HPDE6-E6E7 (cell line): ENCODE measurements around the gene RPN2.

Experiments used
- DNase-seq: peaks from one replicate; pipeline ENCODE4 v3.0.0; 2011; ENCODE audit warnings: missing footprints; ENCODE audit errors: extremely low spot score

RPN2 gene

DNA sequence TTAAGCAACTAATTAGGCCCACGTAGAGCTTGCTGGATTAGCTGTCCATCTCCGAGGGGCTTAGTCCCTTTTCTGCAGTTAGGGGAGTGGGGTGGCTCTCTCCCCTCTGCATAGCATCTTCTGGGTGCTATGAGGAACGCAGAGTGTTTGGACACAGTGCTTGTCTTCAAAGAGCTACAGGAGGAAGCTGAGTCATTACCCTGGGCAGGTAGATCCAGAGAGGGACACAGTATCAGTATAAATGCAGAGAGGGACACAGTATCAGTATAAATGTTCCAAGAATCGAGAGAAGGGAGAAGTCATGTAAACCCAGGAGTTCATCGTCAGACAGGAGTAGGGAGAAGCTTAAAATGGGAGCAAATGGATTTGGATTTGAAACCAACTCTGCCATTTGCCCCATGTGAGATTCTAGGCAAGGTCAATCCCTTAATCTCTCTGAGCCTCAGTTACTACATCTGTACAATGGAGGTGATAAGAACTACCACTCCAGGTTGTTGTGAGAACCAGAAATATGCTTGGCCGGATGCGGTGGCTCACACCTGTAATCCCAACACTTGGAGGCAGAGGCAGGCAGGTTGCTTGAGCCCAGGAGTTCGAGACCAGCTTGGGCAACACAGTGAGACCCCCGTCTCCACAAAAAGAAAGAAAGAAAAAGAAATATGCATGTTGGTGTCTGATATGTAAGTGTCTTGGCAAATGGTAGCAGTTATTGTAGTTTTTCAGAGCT is 88.0 kb downstream of the RPN2 start:
- DNase-seq = no peak

DNA sequence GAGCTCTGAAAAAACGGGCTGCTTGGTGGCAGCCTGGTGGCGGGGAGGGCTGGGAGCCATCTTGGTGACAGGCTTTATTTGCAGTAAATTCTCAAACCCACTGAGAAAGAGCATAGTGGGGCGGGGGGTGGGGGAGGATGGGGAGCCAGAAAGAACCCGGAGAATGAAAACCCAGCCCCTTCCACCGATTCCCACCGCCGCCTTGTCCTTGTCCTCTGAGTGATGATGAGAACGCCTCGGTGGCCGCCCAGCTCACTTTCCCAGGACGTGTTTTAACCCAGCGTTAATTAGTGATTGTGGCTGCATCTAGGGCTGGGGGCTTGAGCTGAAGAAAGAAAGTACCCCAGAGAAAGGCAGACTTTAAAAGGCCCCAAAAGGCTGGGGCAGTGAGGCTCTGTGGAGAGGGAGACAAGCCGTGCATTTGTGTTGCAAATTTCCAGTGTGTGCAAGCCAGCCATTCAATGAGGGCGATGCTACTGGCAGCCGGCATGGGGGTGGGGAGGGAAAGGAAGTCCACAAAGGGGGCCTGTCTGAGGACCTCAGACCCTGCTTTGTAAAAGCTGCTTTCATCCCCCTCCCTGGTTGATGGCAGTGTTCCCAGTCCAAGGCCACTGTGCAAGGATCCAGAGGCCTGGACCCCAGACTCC is 88.7 kb downstream of the RPN2 start:
- no peak for DNase-seq

DNA sequence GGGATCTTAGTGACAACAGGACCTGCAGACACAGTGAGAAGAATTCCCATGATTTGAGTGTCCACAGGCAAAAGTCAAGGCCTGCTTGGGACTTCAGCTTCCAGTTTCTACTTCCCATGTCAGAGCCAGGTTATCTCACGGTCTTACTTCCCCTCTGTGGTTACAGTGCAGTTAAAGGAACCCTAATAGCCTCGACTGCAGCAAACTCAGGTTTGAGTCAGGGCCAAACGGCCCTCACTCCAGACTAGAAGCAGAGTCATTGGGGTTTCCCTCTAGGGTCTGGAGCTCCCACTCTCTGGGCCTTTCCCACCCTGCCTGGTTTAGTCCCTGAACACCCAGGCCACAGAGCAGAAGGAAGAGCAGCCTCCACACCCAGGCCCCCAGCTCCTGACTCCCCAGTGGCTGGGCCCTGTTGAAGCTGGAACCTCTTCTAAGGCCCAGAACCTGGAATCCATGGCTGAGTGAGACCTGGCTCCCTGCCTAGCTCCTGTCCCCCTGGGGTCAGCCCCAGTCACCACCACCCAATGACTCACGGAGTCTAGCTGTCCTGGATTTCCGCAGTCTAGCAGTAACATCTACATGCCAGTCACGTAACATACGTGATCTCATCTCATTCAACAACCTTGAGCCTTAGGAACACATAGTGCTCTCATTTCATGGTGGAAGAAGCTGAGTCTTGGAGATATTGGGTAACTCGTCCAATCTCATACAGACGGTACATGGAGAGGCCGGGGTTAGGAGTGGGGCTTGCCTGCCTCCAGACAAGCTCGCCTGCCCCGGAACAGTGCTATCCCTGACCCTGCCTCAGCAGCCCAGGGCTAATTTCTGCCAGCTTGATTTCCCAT is 91.7 kb downstream of the RPN2 start:
- no peak for DNase-seq

DNA sequence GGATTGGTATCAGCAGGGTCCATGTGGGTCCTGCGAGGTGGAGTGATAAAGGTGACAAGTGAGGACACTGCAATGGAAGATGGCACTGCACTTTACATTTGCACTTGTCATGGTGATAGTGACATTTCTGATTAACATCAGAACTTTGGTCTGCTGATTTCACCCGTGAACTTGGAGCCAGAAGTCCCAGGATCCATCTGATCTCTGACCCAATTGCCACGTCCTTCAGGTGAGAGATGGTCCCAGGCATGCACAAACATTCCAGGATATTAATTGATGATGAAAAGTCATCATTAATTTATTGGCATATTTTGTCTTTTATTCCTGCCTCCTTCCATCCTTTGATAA is 92.3 kb downstream of the RPN2 start:
- DNase-seq = no peak

DNA sequence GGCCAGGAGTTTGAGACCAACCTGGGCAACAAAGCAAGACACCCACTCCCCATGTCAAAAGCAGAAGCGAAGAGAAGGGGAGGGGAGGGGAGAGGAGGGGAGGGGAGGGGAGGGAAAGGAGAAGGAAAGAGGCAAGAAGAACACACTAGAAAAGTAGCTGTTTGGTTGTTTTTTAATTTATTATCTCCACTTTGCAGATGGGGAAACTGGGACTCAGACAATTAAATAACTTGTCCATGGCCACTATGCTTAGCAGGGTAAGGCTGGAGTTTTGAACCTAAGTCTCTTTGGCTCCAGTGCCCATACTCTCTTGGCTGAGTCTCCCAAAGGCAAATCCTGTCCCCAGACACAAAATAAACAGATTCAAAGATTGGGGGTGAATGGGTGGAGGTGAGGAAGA is 94.9 kb downstream of the RPN2 start:
- no peak for DNase-seq

DNA sequence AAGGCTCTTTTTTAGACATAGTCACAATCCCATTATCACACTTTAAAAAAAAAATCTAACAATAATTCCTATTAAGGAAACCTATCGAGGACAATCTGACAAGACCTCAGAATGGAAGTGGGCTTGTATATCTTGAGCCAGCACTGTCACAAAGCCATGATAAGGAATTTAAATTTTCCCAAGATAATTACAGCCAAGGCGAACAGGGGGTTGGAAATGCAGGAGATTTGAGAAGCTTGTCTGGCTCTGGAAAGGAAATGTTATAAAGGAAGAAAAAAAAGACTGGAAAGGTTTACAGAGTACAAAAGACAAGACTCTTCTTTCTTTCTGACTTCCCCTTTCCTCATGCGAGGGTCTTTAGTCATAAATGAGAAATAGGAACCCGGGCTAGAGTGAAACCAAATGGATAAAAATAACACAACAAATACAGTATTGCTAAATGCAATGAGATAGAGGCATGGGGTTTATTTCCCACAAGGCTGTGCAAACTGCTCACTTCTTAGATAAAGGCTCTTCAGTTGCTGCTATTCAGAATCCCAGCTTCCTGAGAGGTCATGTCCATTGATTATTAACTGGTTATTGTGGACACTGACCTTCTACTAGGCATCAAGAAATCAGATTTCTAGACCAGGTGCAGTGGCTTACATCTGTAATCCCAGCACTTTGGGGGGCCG is 95.9 kb downstream of the RPN2 start:
- DNase-seq = no peak

DNA sequence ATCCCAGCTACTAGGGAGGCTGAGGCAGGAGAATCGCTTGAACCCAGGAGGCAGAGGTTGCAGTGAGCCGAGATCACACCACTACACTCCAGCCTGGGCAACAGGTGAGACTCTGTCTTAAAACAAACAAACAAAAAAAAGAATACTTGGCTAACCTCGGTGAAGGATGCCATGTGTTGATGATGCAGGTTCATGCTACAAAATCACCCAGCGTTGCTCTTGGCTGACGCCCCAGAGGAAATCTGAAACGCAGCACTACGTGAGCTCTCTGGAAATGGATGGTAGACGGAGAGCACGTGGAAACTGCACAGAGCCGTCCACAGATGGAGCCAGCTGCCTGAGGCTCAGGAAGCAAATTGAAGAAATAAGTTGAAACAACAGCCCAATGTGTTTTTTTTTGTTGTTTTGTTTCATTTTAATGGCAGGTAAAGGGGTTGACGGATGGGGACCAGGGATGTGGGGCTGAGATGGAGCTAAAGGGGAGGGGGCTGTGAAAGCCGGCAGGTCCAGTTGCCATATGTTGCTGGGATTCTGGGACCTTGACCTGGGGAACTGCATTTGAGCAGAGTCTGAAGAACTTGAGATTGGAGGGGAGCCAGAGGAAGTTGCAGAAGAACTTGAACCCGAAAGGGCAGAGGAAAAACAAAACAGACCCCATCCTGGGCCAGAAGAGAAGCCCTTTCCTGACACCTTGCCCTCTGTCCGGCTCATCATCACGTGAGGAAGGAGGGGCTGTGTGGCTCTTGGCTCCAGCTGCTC is 97.5 kb downstream of the RPN2 start:
- DNase-seq = peak; percentile 75

DNA sequence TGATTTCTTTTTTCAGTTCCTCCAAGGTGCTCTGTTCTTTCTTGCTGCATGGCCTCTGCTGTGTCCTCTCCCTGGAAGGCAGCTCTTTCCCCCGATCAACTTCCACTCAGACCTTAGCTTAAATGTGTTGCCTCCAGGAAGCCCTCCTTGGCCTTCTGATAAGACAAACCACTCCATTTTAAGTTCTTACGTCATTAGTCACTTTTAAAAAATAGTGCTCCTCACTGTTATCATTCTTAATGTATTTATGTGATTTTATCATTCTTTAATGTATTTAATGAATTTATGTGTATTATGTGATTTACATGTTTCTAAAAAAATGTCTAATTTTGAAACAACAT is 98.1 kb downstream of the RPN2 start:
- no peak for DNase-seq

DNA sequence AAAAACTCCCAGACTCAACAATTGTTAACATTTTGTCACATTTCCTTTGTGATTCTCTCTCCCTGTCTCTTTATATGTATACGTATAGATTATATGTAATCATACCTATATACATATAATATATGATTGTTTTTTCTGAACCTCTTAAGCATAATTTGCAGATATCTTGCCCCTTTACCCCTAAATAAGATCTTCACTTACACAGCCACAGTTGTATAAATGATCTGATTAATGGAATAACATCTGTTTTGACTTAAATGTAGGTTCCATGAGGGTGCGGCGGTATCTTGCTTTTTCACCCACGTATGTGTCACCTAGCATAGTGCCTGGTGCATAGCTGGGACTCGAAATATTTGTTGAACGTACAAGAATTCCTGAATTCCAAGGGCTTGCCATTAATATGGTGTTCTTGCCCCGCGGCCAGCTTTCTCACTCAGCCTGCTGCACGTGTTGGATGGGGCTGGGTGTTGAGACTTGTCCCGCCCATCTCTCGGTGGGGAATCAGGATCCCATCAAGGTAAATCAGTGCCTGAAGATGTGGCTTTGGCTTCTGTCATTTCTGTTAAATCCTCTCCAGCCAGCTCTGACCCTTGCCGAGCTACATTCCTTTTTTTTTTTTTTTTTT is 99.9 kb downstream of the RPN2 start:
- DNase-seq = no peak

DNA sequence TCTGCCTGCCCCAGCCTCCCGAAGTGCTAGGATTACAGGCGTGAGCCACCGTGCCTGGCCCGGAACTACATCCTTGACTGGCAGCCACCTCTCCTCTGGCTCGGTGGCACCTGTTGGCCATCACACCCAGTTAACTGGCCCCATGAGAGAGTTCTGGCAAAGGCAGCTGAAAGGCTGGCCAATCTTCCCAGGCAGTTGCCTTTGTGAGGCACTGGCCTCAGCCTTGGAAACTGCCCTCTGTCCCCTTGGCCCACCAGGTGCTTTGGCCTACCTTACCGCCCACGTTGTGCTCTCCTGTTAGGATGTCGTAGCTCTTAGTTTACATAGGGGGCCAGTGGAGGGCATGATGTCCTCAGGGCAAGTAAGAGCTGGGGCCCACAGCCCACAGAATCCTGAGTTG is 100.7 kb downstream of the RPN2 start:
- DNase-seq = no peak

DNA sequence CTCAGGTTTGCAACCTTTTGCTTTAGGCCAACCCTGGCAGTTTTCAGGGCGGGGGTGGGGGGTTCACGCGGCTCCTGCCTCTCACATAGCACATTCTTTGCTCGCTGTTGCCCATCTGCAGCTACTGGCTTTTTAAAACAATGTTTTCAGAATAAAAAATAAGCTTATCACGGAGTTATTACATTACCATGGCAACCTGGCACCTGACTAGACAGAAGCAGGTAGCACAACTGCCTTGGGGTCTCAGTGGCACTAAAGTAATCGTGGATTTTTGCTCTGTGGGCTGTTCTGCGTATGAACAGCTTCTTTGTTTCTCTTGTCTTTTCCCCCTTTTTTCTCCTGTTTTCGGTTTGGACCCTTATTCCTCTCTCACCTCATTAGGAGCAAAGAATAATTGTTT is 101.3 kb downstream of the RPN2 start:
- DNase-seq = no peak

DNA sequence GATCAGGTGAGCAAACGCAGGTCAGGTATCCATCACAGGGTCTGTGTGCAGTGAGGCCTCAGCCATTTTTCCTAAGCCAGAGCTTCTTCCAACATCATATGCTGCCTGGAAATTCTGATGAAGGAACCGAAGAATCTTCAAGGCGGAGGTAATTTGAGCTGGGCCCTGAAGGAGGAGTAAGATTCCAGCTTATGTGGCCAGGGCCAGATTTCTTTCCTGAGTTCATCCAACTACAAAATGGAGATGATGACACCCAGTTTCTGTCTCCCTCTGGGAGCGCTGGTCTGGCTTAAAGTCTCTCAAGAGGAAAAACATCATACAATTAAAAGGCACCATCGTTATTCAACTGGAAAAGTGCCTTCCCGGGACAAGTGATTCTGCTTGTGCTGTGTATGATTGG is 103.4 kb downstream of the RPN2 start:
- peak; percentile 66 for DNase-seq

DNA sequence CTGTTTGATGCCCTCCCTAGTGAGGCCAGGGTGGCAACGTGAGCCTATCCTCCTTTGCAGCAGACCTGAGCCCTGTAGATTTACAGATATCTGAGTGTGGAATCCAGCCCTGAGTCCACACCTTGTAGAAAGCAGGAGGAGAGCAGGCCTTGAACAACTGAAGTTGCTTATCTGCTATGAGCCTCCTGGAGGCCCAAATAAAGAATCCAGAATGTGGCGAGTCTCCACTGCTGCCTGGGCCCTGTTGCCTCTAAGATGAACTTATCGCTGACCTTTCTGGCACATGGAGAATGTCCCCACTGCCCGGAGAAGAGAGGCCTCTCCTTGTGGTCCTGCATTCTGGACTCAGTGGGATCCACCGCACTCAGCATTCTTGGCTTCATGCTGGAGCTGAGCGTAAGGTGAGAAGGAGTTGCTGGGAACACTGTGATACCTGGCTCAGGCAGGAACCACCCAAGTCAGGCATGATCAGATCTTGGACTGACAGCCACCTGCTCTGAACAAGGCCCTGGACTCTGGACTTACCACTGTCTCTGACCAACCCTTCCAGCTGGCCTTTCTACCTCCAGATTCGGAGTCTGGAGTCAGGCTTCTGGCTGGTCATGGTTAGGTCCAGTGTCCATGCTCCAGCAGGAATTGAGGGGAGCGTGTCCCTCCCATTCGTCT is 104.5 kb downstream of the RPN2 start:
- no peak for DNase-seq

DNA sequence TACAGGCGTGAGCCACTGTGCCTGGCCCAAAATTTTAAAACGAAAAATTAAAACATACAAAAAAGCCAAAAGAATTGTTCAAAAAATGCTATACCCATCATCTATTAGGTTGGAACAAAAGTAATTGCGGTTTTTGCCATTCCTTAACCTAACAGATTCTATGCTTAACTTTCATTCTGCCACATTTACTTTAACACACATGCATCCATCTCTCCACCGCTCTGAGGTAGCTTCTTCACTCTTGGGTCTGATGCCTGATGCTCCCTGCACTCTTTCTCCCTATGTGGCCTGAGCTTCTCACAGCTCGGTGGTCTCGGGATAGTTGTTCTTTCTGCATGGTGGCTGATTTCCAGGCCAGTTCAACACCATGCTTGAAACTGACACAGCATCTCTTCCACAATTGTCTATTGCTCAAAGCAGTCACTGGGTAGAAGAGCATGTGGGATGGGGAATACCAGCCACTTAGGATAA is 105.6 kb downstream of the RPN2 start:
- DNase-seq = no peak

DNA sequence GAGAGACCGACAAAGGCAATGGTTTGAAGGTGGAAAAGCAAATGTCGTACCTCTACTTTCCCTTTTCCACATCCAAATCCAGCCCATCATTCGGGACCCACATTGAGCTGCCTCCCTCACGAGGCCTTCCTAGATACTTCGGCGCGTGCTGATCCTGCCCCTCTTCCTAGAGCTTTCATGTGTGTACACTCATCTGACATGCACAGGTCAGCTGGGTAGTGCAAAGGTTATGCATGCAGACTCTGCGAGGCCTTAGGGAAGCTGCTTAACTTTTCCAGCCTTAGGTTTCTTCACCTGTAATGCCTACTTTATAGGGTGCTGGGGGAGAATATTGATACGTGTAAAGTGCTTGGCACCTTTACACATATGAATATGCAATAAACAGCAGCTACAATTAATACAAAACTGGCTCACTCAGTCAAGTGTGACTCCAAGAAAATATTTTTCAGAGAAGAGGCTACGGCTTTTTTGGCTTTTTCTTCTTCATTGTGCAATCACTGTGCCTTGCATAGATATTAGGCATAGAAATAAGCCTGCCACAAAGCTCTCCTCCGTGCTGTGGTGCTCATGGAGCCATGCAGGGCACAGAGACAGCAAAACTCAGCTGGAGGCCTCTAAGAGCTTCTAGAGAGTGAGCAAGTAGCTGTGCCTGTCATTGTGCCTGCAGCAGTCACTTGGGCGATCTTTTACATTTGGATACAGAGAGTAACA is 106.7 kb downstream of the RPN2 start:
- no peak for DNase-seq

DNA sequence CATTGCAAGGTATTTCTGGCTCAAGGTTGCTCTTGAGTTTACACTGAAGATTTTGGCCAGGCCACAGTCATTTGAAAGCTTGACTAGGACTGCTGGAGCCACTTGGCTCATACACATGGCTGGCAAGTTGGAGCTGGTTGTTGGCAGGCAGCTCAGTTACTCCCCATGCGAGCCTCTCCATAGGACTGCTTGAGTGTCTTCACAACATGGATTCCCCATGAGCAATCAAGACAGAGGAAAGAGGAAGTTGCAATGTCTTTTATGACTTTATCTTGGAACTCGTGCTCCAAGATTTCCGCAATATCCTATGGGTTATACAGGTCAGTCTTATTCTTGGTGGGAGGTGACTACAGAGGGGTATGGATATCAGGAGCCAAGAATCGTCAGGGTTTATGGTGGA is 109.0 kb downstream of the RPN2 start:
- no peak for DNase-seq

DNA sequence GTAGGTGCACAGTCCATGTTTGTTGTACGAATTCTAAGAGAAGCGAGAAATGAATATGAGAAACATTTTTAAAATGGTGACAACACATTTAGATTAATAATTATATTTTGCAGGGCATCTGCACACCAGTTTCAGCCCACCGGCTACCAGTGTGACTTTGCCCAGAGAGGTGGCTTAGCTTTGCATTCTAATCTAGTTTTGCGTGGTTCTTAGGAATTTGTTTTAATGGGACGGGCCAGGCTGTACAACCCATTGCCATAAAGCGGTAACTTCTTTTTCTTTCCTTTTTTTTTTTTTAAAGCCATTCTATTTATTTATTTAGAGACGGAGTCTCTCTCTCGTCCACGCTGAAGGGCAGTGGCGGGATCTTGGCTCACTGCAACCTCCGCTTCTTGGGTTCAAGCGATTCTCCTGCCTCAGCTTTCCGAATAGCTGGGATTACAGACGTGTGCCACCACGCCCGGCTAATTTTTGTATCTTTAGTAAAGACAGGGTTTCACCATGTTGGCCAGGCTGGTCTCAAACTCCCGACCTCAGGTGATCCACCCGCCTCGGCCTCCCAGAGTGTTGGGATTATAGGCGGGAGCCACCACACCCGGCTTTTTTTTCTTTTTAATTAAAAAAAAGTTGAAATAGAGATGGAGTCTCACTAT is 111.2 kb downstream of the RPN2 start:
- no peak for DNase-seq
